Activated T-helper 17 cell treated with anti-CD3 and anti-CD28 coated beads, Interleukin-2, amount 50 U/mL, for 72 hours (primary cell): Measurements from ENCODE around the gene MAN2B2. TPM values are rescaled to one million over a fixed set of nuclear protein-coding genes. Genes with fewer than 3 reads are reported as not detected.
A peak's percentile ranks its signal among the peaks of the same experiment; 100 is the strongest.

Source experiments
- ATAC-seq: fragments of 150-1000 bp; cut with Tn5 transposase; replicated peaks from 2 replicates; pipeline ENCODE4 v1.10.0; 2021; ENCODE audit warnings: mild to moderate bottlenecking, moderate library complexity
- H3K27ac Mint-ChIP-seq: one replicate; pipeline ENCODE4 v1.8.0; 2022; ENCODE audit warnings: mixed read lengths
- H3K27me3 Mint-ChIP-seq: one replicate; pipeline ENCODE4 v1.8.0; 2022; ENCODE audit warnings: mixed read lengths
- H3K36me3 Mint-ChIP-seq: one replicate; pipeline ENCODE4 v1.8.0; 2022; ENCODE audit warnings: low read depth, mild to moderate bottlenecking, mixed read lengths
- H3K4me1 Mint-ChIP-seq: one replicate; pipeline ENCODE4 v1.8.0; 2022; ENCODE audit warnings: mixed read lengths
- H3K4me3 Mint-ChIP-seq: one replicate; pipeline ENCODE4 v1.8.0; 2022; ENCODE audit warnings: mild to moderate bottlenecking, mixed read lengths
- H3K9me3 Mint-ChIP-seq: one replicate; pipeline ENCODE4 v1.8.0; 2022; ENCODE audit warnings: mixed read lengths
- total RNA-seq, 2 donors: library from RNA; stranded (reverse); gene quantifications; one replicate each; pipeline ENCODE4 v1.2.3, GENCODE V29; 2022

MAN2B2 gene
- total RNA-seq, 2 donors from 2014 or later, result 19.5 to 20.3 TPM

GRCh38 chr4:6568148-6568547 is 6.8 kb upstream of the MAN2B2 start:
- no peak overlapping the region for H3K4me3 Mint-ChIP-seq
- H3K4me1 Mint-ChIP-seq, result no peaks in the 10 kb centered on the region
- no peak overlapping the region for H3K27ac Mint-ChIP-seq
- H3K27me3 Mint-ChIP-seq, result peaks cover 14% of the 10 kb centered on the region
- no peaks in the 10 kb centered on the region for H3K9me3 Mint-ChIP-seq
- no peaks in the 10 kb centered on the region for H3K36me3 Mint-ChIP-seq
- no peak for ATAC-seq

- Mint-ChIP-seq H3K36me3 (no peaks in the 10 kb centered on the region), H3K27me3 (peaks cover 14% of the 10 kb centered on the region), H3K4me3 (no peak overlapping the region), H3K27ac (no peak overlapping the region), H3K4me1 (no peaks in the 10 kb centered on the region), H3K9me3 (no peaks in the 10 kb centered on the region)
- ATAC-seq, result peak; percentile 51
Measured at GRCh38 chr4:6568689-6569332, 6.2 kb upstream of the MAN2B2 start.

- ATAC-seq, result no peak
- Mint-ChIP-seq H3K9me3 (no peaks in the 10 kb centered on the region), H3K4me1 (no peaks in the 10 kb centered on the region), H3K27me3 (peaks cover 6% of the 10 kb centered on the region), H3K27ac (no peak overlapping the region), H3K4me3 (no peak overlapping the region), H3K36me3 (no peaks in the 10 kb centered on the region)
Measured at GRCh38 chr4:6571608-6572007, 3.4 kb upstream of the MAN2B2 start.

GRCh38 chr4:6573551-6573950 is 1.4 kb upstream of the MAN2B2 start:
- Mint-ChIP-seq H3K4me3 (peak overlapping the region; percentile 84), H3K9me3 (no peaks in the 10 kb centered on the region), H3K27me3 (no peaks in the 10 kb centered on the region), H3K27ac (no peak overlapping the region), H3K4me1 (no peaks in the 10 kb centered on the region), H3K36me3 (peaks cover 16% of the 10 kb centered on the region)
- no peak for ATAC-seq

- H3K27me3 Mint-ChIP-seq, result no peaks in the 10 kb centered on the region
- no peaks in the 10 kb centered on the region for H3K9me3 Mint-ChIP-seq
- peaks cover 22% of the 10 kb centered on the region for H3K36me3 Mint-ChIP-seq
- no peak for ATAC-seq
- H3K4me1 Mint-ChIP-seq, result peaks cover under 1% of the 10 kb centered on the region
- H3K27ac Mint-ChIP-seq, result peak overlapping the region; percentile 78
- peak overlapping the region; percentile 84 for H3K4me3 Mint-ChIP-seq
Measured at GRCh38 chr4:6573986-6574746, 823 bp upstream of the MAN2B2 start.

- peak overlapping the region; percentile 67 for H3K27ac Mint-ChIP-seq
- no peaks in the 10 kb centered on the region for H3K9me3 Mint-ChIP-seq
- peaks cover 37% of the 10 kb centered on the region for H3K36me3 Mint-ChIP-seq
- H3K4me1 Mint-ChIP-seq, result peaks cover 6% of the 10 kb centered on the region
- peak overlapping the region; percentile 84 for H3K4me3 Mint-ChIP-seq
- H3K27me3 Mint-ChIP-seq, result no peaks in the 10 kb centered on the region
- ATAC-seq, result no peak
Measured at GRCh38 chr4:6575503-6576240, 683 bp downstream of the MAN2B2 start.

- Mint-ChIP-seq H3K27ac (no peak overlapping the region), H3K36me3 (peaks cover 43% of the 10 kb centered on the region), H3K4me1 (peaks cover 6% of the 10 kb centered on the region), H3K9me3 (no peaks in the 10 kb centered on the region), H3K4me3 (peak overlapping the region; percentile 84), H3K27me3 (no peaks in the 10 kb centered on the region)
- ATAC-seq, result no peak
Measured at GRCh38 chr4:6576512-6576911, 1.5 kb downstream of the MAN2B2 start.

- Mint-ChIP-seq H3K27me3 (no peaks in the 10 kb centered on the region), H3K4me3 (peak overlapping the region; percentile 32), H3K27ac (no peak overlapping the region), H3K9me3 (no peaks in the 10 kb centered on the region), H3K36me3 (peaks cover 44% of the 10 kb centered on the region), H3K4me1 (peaks cover 6% of the 10 kb centered on the region)
- no peak for ATAC-seq
Measured at GRCh38 chr4:6576932-6577331, 1.9 kb downstream of the MAN2B2 start.

GRCh38 chr4:6577409-6577808 is 2.4 kb downstream of the MAN2B2 start:
- Mint-ChIP-seq H3K4me1 (peaks cover 6% of the 10 kb centered on the region), H3K27me3 (no peaks in the 10 kb centered on the region), H3K4me3 (peak overlapping the region; percentile 32), H3K27ac (no peak overlapping the region), H3K36me3 (peaks cover 48% of the 10 kb centered on the region), H3K9me3 (no peaks in the 10 kb centered on the region)
- no peak for ATAC-seq

GRCh38 chr4:6578221-6578620 is 3.2 kb downstream of the MAN2B2 start:
- H3K27ac Mint-ChIP-seq, result no peak overlapping the region
- no peaks in the 10 kb centered on the region for H3K27me3 Mint-ChIP-seq
- H3K36me3 Mint-ChIP-seq, result peaks cover 54% of the 10 kb centered on the region
- no peak overlapping the region for H3K4me3 Mint-ChIP-seq
- H3K4me1 Mint-ChIP-seq, result peaks cover 6% of the 10 kb centered on the region
- no peak for ATAC-seq
- H3K9me3 Mint-ChIP-seq, result no peaks in the 10 kb centered on the region

- peaks cover 6% of the 10 kb centered on the region for H3K4me1 Mint-ChIP-seq
Measured at GRCh38 chr4:6580353-6580752, 5.4 kb downstream of the MAN2B2 start.

GRCh38 chr4:6581566-6582121 is 6.7 kb downstream of the MAN2B2 start:
- no peaks in the 10 kb centered on the region for H3K9me3 Mint-ChIP-seq
- no peaks in the 10 kb centered on the region for H3K27me3 Mint-ChIP-seq
- H3K27ac Mint-ChIP-seq, result no peak overlapping the region
- peaks cover 78% of the 10 kb centered on the region for H3K36me3 Mint-ChIP-seq
- no peak overlapping the region for H3K4me3 Mint-ChIP-seq
- ATAC-seq, result no peak
- peaks cover 6% of the 10 kb centered on the region for H3K4me1 Mint-ChIP-seq

More at GRCh38 chr4:6580353-6580752, 5.4 kb downstream of the MAN2B2 start:
- no peak overlapping the region for H3K27ac Mint-ChIP-seq
- no peak for ATAC-seq
- H3K4me3 Mint-ChIP-seq, result no peak overlapping the region
- H3K27me3 Mint-ChIP-seq, result no peaks in the 10 kb centered on the region
- H3K9me3 Mint-ChIP-seq, result no peaks in the 10 kb centered on the region
- H3K36me3 Mint-ChIP-seq, result peaks cover 72% of the 10 kb centered on the region

GRCh38 chr4:6582889-6583490 is 8.0 kb downstream of the MAN2B2 start:
- Mint-ChIP-seq H3K9me3 (no peaks in the 10 kb centered on the region), H3K27me3 (no peaks in the 10 kb centered on the region), H3K27ac (no peak overlapping the region), H3K36me3 (peaks cover 77% of the 10 kb centered on the region), H3K4me3 (no peak overlapping the region), H3K4me1 (peaks cover 6% of the 10 kb centered on the region)
- ATAC-seq, result peak; percentile 91

GRCh38 chr4:6584865-6585264 is 9.9 kb downstream of the MAN2B2 start:
- H3K9me3 Mint-ChIP-seq, result no peaks in the 10 kb centered on the region
- ATAC-seq, result no peak
- no peaks in the 10 kb centered on the region for H3K27me3 Mint-ChIP-seq
- H3K27ac Mint-ChIP-seq, result no peak overlapping the region
- H3K4me1 Mint-ChIP-seq, result no peaks in the 10 kb centered on the region
- peaks cover 66% of the 10 kb centered on the region for H3K36me3 Mint-ChIP-seq
- H3K4me3 Mint-ChIP-seq, result no peak overlapping the region
